ENCODE measurements around the gene GTPBP3.

Gene GTPBP3

GRCh38 chr19:17327654-17328516, 9.5 kb upstream of the GTPBP3 start:
- DNase-seq (ENCODE audit: low read depth), result peak; percentile 53

GRCh38 chr19:17328517-17329365, 8.6 kb upstream of the GTPBP3 start:
- no peak for DNase-seq (ENCODE audit: low read depth)

GRCh38 chr19:17329366-17330261, 7.7 kb upstream of the GTPBP3 start:
- no peak for DNase-seq (ENCODE audit: low read depth)

- no peak for DNase-seq (ENCODE audit: low read depth)
These were observed 6.9 kb upstream of the GTPBP3 start for GRCh38 chr19:17330262-17331044.

- DNase-seq (ENCODE audit: low read depth), result no peak
These were observed 6.3 kb upstream of the GTPBP3 start for GRCh38 chr19:17331045-17331558.

- DNase-seq (ENCODE audit: low read depth), result no peak
These were observed 5.0 kb upstream of the GTPBP3 start for GRCh38 chr19:17332360-17332676.

- no peak for DNase-seq (ENCODE audit: low read depth)
These were observed 4.4 kb upstream of the GTPBP3 start for GRCh38 chr19:17332677-17333581.

- peak; percentile 57 for DNase-seq (ENCODE audit: low read depth)
These were observed 3.5 kb upstream of the GTPBP3 start for GRCh38 chr19:17333611-17334413.

- DNase-seq (ENCODE audit: low read depth), result peak; percentile 94
These were observed 2.6 kb upstream of the GTPBP3 start, which contains the start of gene ANO8 for GRCh38 chr19:17334414-17335409. Gene ANO8 (minus strand): TSS chr19:17334855. CDS start chr19:17334670, 185 bp downstream.

- no peak for DNase-seq (ENCODE audit: low read depth)
These were observed 1.8 kb upstream of the GTPBP3 start for GRCh38 chr19:17335575-17335974.

GRCh38 chr19:17337675-17338432, 501 bp downstream of the GTPBP3 start:
- DNase-seq (ENCODE audit: low read depth), result no peak

- DNase-seq (ENCODE audit: low read depth), result no peak
These were observed 1.2 kb downstream of the GTPBP3 start for GRCh38 chr19:17338433-17339078.

GRCh38 chr19:17339088-17339741, 1.9 kb downstream of the GTPBP3 start:
- DNase-seq (ENCODE audit: low read depth), result no peak

- no peak for DNase-seq (ENCODE audit: low read depth)
These were observed 3.0 kb downstream of the GTPBP3 start for GRCh38 chr19:17340302-17340870.

GRCh38 chr19:17340871-17341357, 3.6 kb downstream of the GTPBP3 start:
- no peak for DNase-seq (ENCODE audit: low read depth)

All from T follicular helper cell (primary cell).